A673 (cell line): ENCODE measurements around the gene PRIM1. TPM values are rescaled to one million over a fixed set of nuclear protein-coding genes. Genes with fewer than 3 reads are reported as not detected.
A peak's percentile ranks its signal among the peaks of the same experiment; 100 is the strongest.

Source experiments
- BruUV-seq: library from RNA; stranded (reverse); fragments of 400-500 nt; replicated peaks from 2 replicates; lab custom pipeline; 2021; lab: Mats Ljungman, UMichigan
- CTCF ChIA-PET: fragments of 300-600 bp; sonication (Branson Sonifier 250); formaldehyde crosslinking; loops from one replicate; lab custom pipeline; 2022; ENCODE audit warnings: antibody characterized with exemption; lab: Charles Lee
- POLR2A ChIA-PET: fragments of 300-600 bp; sonication (Branson Sonifier 250); formaldehyde crosslinking; loops from one replicate; lab custom pipeline; 2022; ENCODE audit warnings: antibody characterized with exemption; ENCODE audit not compliant: low non-redundant PET; lab: Charles Lee
- DNase-seq: peaks from one replicate; pipeline ENCODE4 v3.0.0-alpha.2; 2015; ENCODE audit warnings: low spot score
- H3K27ac ChIP-seq: fragments of 200-600 bp; sonication (generic); 2 replicates; pipeline ENCODE4 v1.5.1; 2016; ENCODE audit warnings: mixed run types, low read depth, mild to moderate bottlenecking, mixed read lengths, antibody characterized with exemption, low read length; ENCODE audit not compliant: poor library complexity, severe bottlenecking
- H3K27me3 ChIP-seq: fragments of 200-600 bp; sonication (generic); replicated peaks from 2 replicates; pipeline ENCODE4 v1.6.1; 2017; ENCODE audit warnings: mixed run types, low read depth, mild to moderate bottlenecking, mixed read lengths, antibody characterized with exemption, low read length; ENCODE audit not compliant: insufficient read depth, poor library complexity
- H3K36me3 ChIP-seq: fragments of 200-600 bp; sonication (generic); 2 replicates; pipeline ENCODE4 v1.6.1; 2016; ENCODE audit warnings: mixed run types, mild to moderate bottlenecking, mixed read lengths, antibody characterized with exemption, low read length; ENCODE audit not compliant: insufficient read depth, poor library complexity, severe bottlenecking
- H3K4me1 ChIP-seq: fragments of 200-600 bp; sonication (generic); 2 replicates; pipeline ENCODE4 v1.6.1; 2017; ENCODE audit warnings: mixed run types, mild to moderate bottlenecking, mixed read lengths, antibody characterized with exemption, low read length; ENCODE audit not compliant: insufficient read depth, poor library complexity, severe bottlenecking
- H3K4me3 ChIP-seq: fragments of 200-600 bp; sonication (generic); 2 replicates; pipeline ENCODE4 v1.5.1; 2016; ENCODE audit warnings: low read depth, mixed run types, mild to moderate bottlenecking, mixed read lengths, low read length; ENCODE audit not compliant: poor library complexity, severe bottlenecking
- H3K9me3 ChIP-seq: fragments of 200-600 bp; sonication (generic); 2 replicates; pipeline ENCODE4 v1.6.1; 2016; ENCODE audit warnings: mixed run types, low read depth, mild to moderate bottlenecking, mixed read lengths, antibody characterized with exemption, low read length; ENCODE audit not compliant: poor library complexity, severe bottlenecking
- EZH2 ChIP-seq: fragments of 200-600 bp; sonication (generic); IDR thresholded peaks from 2 replicates; pipeline ENCODE4 v1.6.1; 2017; ENCODE audit warnings: borderline replicate concordance, low read depth, mild to moderate bottlenecking, mixed read lengths, antibody characterized with exemption, low read length; ENCODE audit not compliant: poor library complexity, severe bottlenecking
- intact Hi-C: fragments of 100-400 bp; cut with micrococcal nuclease; formaldehyde crosslinking; loops from one replicate; pipeline ENCODE4 v1.10.0; 2022; ENCODE audit not compliant: unreplicated experiment
- total RNA-seq: library from RNA; stranded (reverse); gene quantifications from 2 replicates; pipeline ENCODE4 v1.2.3, GENCODE V29; 2021
- TF ChIP-seq, protein P1 (sequence below): fragments of 300-800, 200-600 bp; sonication (generic); conservative IDR thresholded peaks from 2 replicates; pipeline ENCODE4 v1.5.1; 2017; ENCODE audit warnings: low read depth, mild to moderate bottlenecking, antibody characterized with exemption, low read length, moderate library complexity, mixed read lengths

Gene PRIM1
- total RNA-seq, 1 experiment from 2014 or later, result 51.9 TPM

DNA sequence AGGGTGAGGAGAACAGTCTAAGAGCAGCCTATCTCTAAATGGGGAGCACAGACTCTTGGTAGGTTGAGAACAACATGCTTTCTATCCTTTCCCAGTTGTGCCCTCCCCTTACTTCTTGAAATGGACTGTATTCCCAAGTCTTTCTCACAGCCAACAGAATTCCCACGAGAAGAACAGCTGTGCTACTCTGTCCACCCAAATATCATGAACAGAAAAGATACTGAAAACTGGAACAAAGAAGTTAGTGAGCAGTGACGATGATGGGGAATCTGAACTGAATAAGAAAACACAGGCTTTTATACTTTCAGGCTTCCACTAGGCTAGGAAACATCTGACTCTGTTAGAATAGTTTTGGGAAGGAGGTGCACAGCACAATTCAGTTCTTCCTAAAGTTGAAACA, 30.4 kb downstream of the PRIM1 start:
- no peaks in the 10 kb centered on the region for H3K9me3 ChIP-seq
- peak overlapping the region; percentile 89 for H3K4me3 ChIP-seq
- H3K27me3 ChIP-seq, result no peaks in the 10 kb centered on the region
- CTCF ChIA-PET, result no interaction called here
- TF ChIP-seq EZH2, result no peak
- TF ChIP-seq, protein P1, sequence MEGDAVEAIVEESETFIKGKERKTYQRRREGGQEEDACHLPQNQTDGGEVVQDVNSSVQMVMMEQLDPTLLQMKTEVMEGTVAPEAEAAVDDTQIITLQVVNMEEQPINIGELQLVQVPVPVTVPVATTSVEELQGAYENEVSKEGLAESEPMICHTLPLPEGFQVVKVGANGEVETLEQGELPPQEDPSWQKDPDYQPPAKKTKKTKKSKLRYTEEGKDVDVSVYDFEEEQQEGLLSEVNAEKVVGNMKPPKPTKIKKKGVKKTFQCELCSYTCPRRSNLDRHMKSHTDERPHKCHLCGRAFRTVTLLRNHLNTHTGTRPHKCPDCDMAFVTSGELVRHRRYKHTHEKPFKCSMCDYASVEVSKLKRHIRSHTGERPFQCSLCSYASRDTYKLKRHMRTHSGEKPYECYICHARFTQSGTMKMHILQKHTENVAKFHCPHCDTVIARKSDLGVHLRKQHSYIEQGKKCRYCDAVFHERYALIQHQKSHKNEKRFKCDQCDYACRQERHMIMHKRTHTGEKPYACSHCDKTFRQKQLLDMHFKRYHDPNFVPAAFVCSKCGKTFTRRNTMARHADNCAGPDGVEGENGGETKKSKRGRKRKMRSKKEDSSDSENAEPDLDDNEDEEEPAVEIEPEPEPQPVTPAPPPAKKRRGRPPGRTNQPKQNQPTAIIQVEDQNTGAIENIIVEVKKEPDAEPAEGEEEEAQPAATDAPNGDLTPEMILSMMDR, result no peak
- no TSS peak for BruUV-seq
- peaks cover 62% of the 10 kb centered on the region for H3K4me1 ChIP-seq
- peak overlapping the region; percentile 89 for H3K27ac ChIP-seq
- no peak for DNase-seq
- POLR2A ChIA-PET, result interaction anchor here (0.6 kb wide), 1 partner anchor 39 kb away, joined by 5 read pairs; no protein-coding TSS in a partner anchor
- intact Hi-C loops, result no loop called here
- peaks cover 59% of the 10 kb centered on the region for H3K36me3 ChIP-seq

DNA sequence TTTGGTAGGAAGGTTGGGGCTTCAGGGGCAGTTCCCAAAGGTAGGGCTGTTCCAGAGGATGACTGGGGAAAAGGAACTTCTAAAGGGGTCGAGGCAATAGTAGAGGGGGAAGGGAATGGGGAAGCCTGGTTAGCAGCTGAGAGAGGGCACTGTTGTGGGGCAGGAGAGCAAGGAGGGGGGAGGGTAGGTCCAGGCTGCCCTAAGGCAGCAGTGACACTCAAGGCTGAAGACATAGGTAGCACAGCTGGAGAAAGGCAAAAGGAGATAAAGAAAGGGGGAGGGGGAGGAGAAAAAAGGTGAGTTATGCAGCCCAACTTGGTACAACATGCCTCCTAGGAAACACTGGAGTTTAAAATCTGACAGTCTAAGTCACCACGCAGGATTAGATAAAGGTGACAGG, 30.9 kb downstream of the PRIM1 start:
- no peak for DNase-seq
- no peaks in the 10 kb centered on the region for H3K27me3 ChIP-seq
- H3K36me3 ChIP-seq, result peaks cover 62% of the 10 kb centered on the region
- peaks cover 67% of the 10 kb centered on the region for H3K4me1 ChIP-seq
- intact Hi-C loops, result no loop called here
- no peak overlapping the region for H3K4me3 ChIP-seq
- ChIA-PET POLR2A (no interaction called here), CTCF (no interaction called here)
- TF ChIP-seq EZH2, result no peak
- TF ChIP-seq, protein P1, result no peak
- H3K27ac ChIP-seq, result peak overlapping the region; percentile 89
- no peaks in the 10 kb centered on the region for H3K9me3 ChIP-seq
- no TSS peak for BruUV-seq

DNA sequence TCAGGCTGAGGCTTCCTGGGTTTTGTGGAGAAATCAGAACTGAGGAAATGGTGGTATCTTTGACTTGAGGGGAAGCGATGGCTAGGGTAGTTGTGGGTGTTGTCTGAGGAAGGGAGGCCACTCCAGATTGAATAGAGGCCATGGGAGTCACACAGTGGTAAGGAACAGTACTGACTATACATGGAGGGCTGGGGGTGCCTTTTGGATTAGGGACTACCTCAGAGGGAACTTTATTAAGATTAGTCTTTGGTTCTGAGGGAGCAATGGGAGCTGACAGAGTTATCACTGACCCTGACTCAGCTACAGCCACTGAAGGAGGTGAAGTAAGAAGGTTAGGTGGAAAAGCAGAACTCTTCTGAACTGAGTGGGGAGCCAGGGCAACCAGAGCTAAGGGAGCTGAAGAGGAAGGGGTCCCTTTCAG, 31.4 kb downstream of the PRIM1 start:
- Histone ChIP-seq H3K27me3 (no peaks in the 10 kb centered on the region), H3K27ac (peak overlapping the region; percentile 89), H3K4me1 (peaks cover 67% of the 10 kb centered on the region), H3K9me3 (no peaks in the 10 kb centered on the region), H3K4me3 (no peak overlapping the region), H3K36me3 (peaks cover 66% of the 10 kb centered on the region)
- TF ChIP-seq, protein P1, result no peak
- TF ChIP-seq EZH2, result no peak
- POLR2A ChIA-PET, result no interaction called here
- CTCF ChIA-PET, result no interaction called here
- intact Hi-C loops, result no loop called here
- DNase-seq, result no peak
- no TSS peak for BruUV-seq
